ENCODE results near the gene SS18L1.
"Not testable (repeated sequence)": the region's sequence is repeated elsewhere in the genome, so short reads cannot be mapped to it uniquely, and the experiment has no call there.

The SS18L1 gene
- 22.5 to 24.4 reads per million in 2 donors for total RNA-seq

- peak; percentile 78 for DNase-seq
Measured at GRCh38 chr20:62143081-62143956, at the start of gene SS18L1, which contains the start of gene PSMA7. Gene SS18L1 (plus strand): TSS chr20:62143769. CDS start chr20:62143821, 52 bp downstream. Gene PSMA7 (minus strand): TSS chr20:62143394. CDS start chr20:62143303, 91 bp downstream.

- DNase-seq: no peak
Measured at GRCh38 chr20:62096421-62097380, 46.9 kb upstream of the SS18L1 start.

GRCh38 chr20:62097881-62098407, 45.6 kb upstream of the SS18L1 start:
- no peak for DNase-seq

GRCh38 chr20:62101078-62101477, 42.5 kb upstream of the SS18L1 start:
- no peak for DNase-seq

GRCh38 chr20:62103508-62104233, 39.9 kb upstream of the SS18L1 start:
- no peak for DNase-seq

GRCh38 chr20:62104234-62104789, 39.3 kb upstream of the SS18L1 start:
- no peak for DNase-seq

- DNase-seq: no peak
Measured at GRCh38 chr20:62104791-62105345, 38.7 kb upstream of the SS18L1 start.

- DNase-seq: no peak
Measured at GRCh38 chr20:62105592-62105991, 38.0 kb upstream of the SS18L1 start.

GRCh38 chr20:62111148-62111547, 32.4 kb upstream of the SS18L1 start:
- no peak for DNase-seq

GRCh38 chr20:62112368-62112767, 31.2 kb upstream of the SS18L1 start:
- no peak for DNase-seq

GRCh38 chr20:62114894-62115293, 28.7 kb upstream of the SS18L1 start:
- DNase-seq: no peak

- not testable (repeated sequence) for DNase-seq
Measured at GRCh38 chr20:62115800-62116407, 27.7 kb upstream of the SS18L1 start.

- DNase-seq: no peak
Measured at GRCh38 chr20:62116558-62117361, 26.8 kb upstream of the SS18L1 start.

- no peak for DNase-seq
Measured at GRCh38 chr20:62117362-62117646, 26.3 kb upstream of the SS18L1 start.

GRCh38 chr20:62117658-62118057, 25.9 kb upstream of the SS18L1 start:
- peak; percentile 76 for DNase-seq

- no peak for DNase-seq
Measured at GRCh38 chr20:62118113-62119043, 25.2 kb upstream of the SS18L1 start.

- DNase-seq: no peak
Measured at GRCh38 chr20:62119115-62119514, 24.5 kb upstream of the SS18L1 start.

GRCh38 chr20:62119591-62120364, 23.8 kb upstream of the SS18L1 start:
- no peak for DNase-seq

GRCh38 chr20:62120365-62120762, 23.2 kb upstream of the SS18L1 start:
- no peak for DNase-seq

All from T-helper 9 cell (primary cell).